Trophoblast cell (in vitro differentiated cells and primary cell): ENCODE measurements around the gene TEK.
A peak's percentile ranks its signal among the peaks of the same experiment; 100 is the strongest.

Experiments
- DNase-seq, 2 donors: peaks; one replicate each; pipeline ENCODE4 v3.0.0-alpha.2; 2016
- H2AFZ ChIP-seq: 2 replicates; pipeline ENCODE4 v1.6.1; 2013; ENCODE audit warnings: low read length, moderate library complexity, mild to moderate bottlenecking; ENCODE audit not compliant: insufficient read depth, poor library complexity
- H2AK5ac ChIP-seq: 2 replicates; pipeline ENCODE4 v1.6.1; 2013; ENCODE audit warnings: mild to moderate bottlenecking, low read length
- H2BK120ac ChIP-seq: 2 replicates; pipeline ENCODE4 v1.6.1; 2013; ENCODE audit warnings: low read length, mild to moderate bottlenecking, moderate library complexity; ENCODE audit not compliant: insufficient read depth, poor library complexity
- H2BK12ac ChIP-seq: 2 replicates; pipeline ENCODE4 v1.6.1; 2013; ENCODE audit warnings: mild to moderate bottlenecking, low read length, moderate library complexity
- H2BK5ac ChIP-seq: 2 replicates; pipeline ENCODE4 v1.6.1; 2013; ENCODE audit warnings: low read length, low read depth, moderate library complexity, mild to moderate bottlenecking; ENCODE audit not compliant: poor library complexity
- H3K14ac ChIP-seq: 2 replicates; pipeline ENCODE4 v1.6.1; 2013; ENCODE audit warnings: mild to moderate bottlenecking, low read length
- H3K18ac ChIP-seq: 2 replicates; pipeline ENCODE4 v1.6.1; 2013; ENCODE audit warnings: mild to moderate bottlenecking, low read length
- H3K23ac ChIP-seq: 2 replicates; pipeline ENCODE4 v1.6.1; 2013; ENCODE audit warnings: low read length
- H3K27ac ChIP-seq: 2 replicates; pipeline ENCODE4 v1.5.1; 2013; ENCODE audit warnings: low read depth, mild to moderate bottlenecking, inconsistent platforms, low read length, moderate library complexity
- H3K27me3 ChIP-seq: 2 replicates; pipeline ENCODE4 v1.6.1; 2013; ENCODE audit warnings: inconsistent platforms, mild to moderate bottlenecking, low read length, moderate library complexity; ENCODE audit not compliant: insufficient read depth
- H3K36me3 ChIP-seq, 2 experiments: 1 replicate in 1 of 2; 2 replicates in 1 of 2; pipeline ENCODE4 v1.6.1; 2013; ENCODE audit warnings: low read length in 2 of 2, mild to moderate bottlenecking in 2 of 2, moderate library complexity in 1 of 2; ENCODE audit not compliant: insufficient read depth in 2 of 2, control insufficient read depth in 1 of 2
- H3K4ac ChIP-seq: 2 replicates; pipeline ENCODE4 v1.6.1; 2013; ENCODE audit warnings: low read depth, mild to moderate bottlenecking, low read length, moderate library complexity
- H3K4me1 ChIP-seq, 2 experiments: 1 replicate in 1 of 2; 2 replicates in 1 of 2; pipeline ENCODE4 v1.6.1; 2013; ENCODE audit warnings: low read length in 2 of 2, mild to moderate bottlenecking in 2 of 2, moderate library complexity in 1 of 2; ENCODE audit not compliant: insufficient read depth in 2 of 2, control insufficient read depth in 1 of 2
- H3K4me2 ChIP-seq: 2 replicates; pipeline ENCODE4 v1.6.1; 2013; ENCODE audit warnings: inconsistent platforms, mild to moderate bottlenecking, low read length, moderate library complexity
- H3K4me3 ChIP-seq: 2 replicates; pipeline ENCODE4 v1.5.1; 2013; ENCODE audit warnings: mild to moderate bottlenecking, low read depth, low read length, inconsistent platforms
- H3K79me1 ChIP-seq: one replicate; pipeline ENCODE4 v1.6.1; 2013; ENCODE audit warnings: low read length
- H3K79me2 ChIP-seq: 2 replicates; pipeline ENCODE4 v1.6.1; 2013; ENCODE audit warnings: low read length, mild to moderate bottlenecking; ENCODE audit not compliant: control insufficient read depth, insufficient read depth, poor library complexity
- H3K9ac ChIP-seq: 2 replicates; pipeline ENCODE4 v1.6.1; 2013; ENCODE audit warnings: mild to moderate bottlenecking, low read length
- H3K9me3 ChIP-seq: 2 replicates; pipeline ENCODE4 v1.6.1; 2013; ENCODE audit warnings: low read depth, mild to moderate bottlenecking, control low read depth, inconsistent platforms, low read length; ENCODE audit not compliant: insufficient read depth
- H4K12ac ChIP-seq: 2 replicates; pipeline ENCODE4 v1.6.1; 2013; ENCODE audit warnings: low read depth, mild to moderate bottlenecking, low read length, moderate library complexity
- H4K8ac ChIP-seq: 2 replicates; pipeline ENCODE4 v1.6.1; 2013; ENCODE audit warnings: low read depth, mild to moderate bottlenecking, low read length, moderate library complexity
- H4K91ac ChIP-seq: one replicate; pipeline ENCODE4 v1.6.1; 2013; ENCODE audit warnings: low read depth, mild to moderate bottlenecking, low read length, moderate library complexity
- WGBS: extraction: QIAGEN DNeasy Blood & Tissue Kit; methylation state at CpG from one replicate; pipeline ENCODE4 v1.1.7; 2013; ENCODE audit warnings: missing lambda C conversion rate; ENCODE audit not compliant: insufficient read length, insufficient coverage; ENCODE audit errors: extremely low coverage; 5-methylcytosine and 5-hydroxymethylcytosine counted together

Gene TEK

DNA sequence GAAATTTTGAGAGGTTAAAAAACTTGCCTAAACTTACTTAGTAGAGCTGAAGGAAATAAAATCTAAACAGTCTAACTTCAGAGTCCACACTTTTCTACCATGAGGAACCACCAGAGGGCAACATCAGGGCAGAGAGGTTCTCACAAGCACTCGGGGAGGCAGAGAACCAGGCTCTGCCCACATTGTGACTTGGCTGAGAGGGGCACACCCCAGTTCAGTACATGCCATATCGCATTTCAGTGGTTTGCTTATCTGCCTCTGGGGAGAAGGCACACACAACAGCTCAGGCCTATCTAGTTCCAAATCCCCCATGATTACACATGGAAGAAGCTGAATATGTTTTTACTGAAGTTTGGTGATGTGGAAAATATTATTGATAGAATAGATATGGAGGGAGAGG, 138.7 kb downstream of the TEK start:
- H3K9me3 ChIP-seq = peaks cover 2% of the 10 kb centered on the region
- H2AFZ ChIP-seq = no peak overlapping the region
- H3K4me2 ChIP-seq = no peak overlapping the region
- H3K27ac ChIP-seq = no peak overlapping the region
- no peak overlapping the region for H3K14ac ChIP-seq
- no peak overlapping the region for H3K23ac ChIP-seq
- H2AK5ac ChIP-seq = no peak overlapping the region
- H3K4me1 ChIP-seq = no peaks in the 10 kb centered on the region
- H3K36me3 ChIP-seq = no peaks in the 10 kb centered on the region
- WGBS = no CpG with 5 or more reads among the region's 2 CpGs
- peak; percentile 1 to 63 for DNase-seq
- H3K18ac ChIP-seq = no peak overlapping the region
- H4K8ac ChIP-seq = no peak overlapping the region
- no peak overlapping the region for H2BK12ac ChIP-seq
- no peak overlapping the region for H3K4me3 ChIP-seq
- H2BK5ac ChIP-seq = no peak overlapping the region
- H2BK120ac ChIP-seq = no peak overlapping the region
- H3K4ac ChIP-seq = no peak overlapping the region
- H3K27me3 ChIP-seq = no peaks in the 10 kb centered on the region
- no peak overlapping the region for H4K91ac ChIP-seq
- no peaks in the 10 kb centered on the region for H3K79me2 ChIP-seq
- H3K9ac ChIP-seq = no peak overlapping the region
- no peak overlapping the region for H4K12ac ChIP-seq
- no peaks in the 10 kb centered on the region for H3K79me1 ChIP-seq

DNA sequence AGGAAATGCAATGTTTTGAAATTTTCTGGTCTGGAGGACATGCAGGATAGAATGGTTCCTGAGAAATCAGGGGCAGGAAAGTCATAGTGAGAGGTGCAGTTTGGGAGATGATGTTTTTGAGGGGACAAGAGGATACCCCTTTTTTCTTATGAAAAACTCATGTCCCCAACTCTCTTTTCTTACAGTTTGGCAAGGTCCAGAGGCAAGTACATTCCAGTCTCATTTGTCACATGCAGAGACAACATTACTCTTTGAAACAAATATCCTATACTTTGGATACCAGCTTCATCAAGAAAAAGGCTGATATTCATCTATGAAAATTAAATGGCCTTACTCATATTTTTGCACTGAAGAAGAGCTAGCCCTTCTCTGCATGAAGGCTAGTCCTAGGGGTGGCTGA, 139.7 kb downstream of the TEK start:
- H3K36me3 ChIP-seq = no peaks in the 10 kb centered on the region
- no peak overlapping the region for H2AK5ac ChIP-seq
- H3K4me3 ChIP-seq = no peak overlapping the region
- no peaks in the 10 kb centered on the region for H3K79me1 ChIP-seq
- H3K4ac ChIP-seq = no peak overlapping the region
- no peak overlapping the region for H4K8ac ChIP-seq
- no peak overlapping the region for H2BK12ac ChIP-seq
- no peak overlapping the region for H3K4me2 ChIP-seq
- H3K23ac ChIP-seq = no peak overlapping the region
- H3K4me1 ChIP-seq = no peaks in the 10 kb centered on the region
- H3K79me2 ChIP-seq = no peaks in the 10 kb centered on the region
- H3K9me3 ChIP-seq = peaks cover 2% of the 10 kb centered on the region
- H2AFZ ChIP-seq = no peak overlapping the region
- no peak overlapping the region for H3K9ac ChIP-seq
- no peak overlapping the region for H4K12ac ChIP-seq
- H3K14ac ChIP-seq = no peak overlapping the region
- no peak overlapping the region for H3K27ac ChIP-seq
- no peaks in the 10 kb centered on the region for H3K27me3 ChIP-seq
- H2BK5ac ChIP-seq = no peak overlapping the region
- no peak overlapping the region for H3K18ac ChIP-seq
- DNase-seq = peak in 1 of 2 donors; percentile 51
- no peak overlapping the region for H4K91ac ChIP-seq
- H2BK120ac ChIP-seq = no peak overlapping the region

DNA sequence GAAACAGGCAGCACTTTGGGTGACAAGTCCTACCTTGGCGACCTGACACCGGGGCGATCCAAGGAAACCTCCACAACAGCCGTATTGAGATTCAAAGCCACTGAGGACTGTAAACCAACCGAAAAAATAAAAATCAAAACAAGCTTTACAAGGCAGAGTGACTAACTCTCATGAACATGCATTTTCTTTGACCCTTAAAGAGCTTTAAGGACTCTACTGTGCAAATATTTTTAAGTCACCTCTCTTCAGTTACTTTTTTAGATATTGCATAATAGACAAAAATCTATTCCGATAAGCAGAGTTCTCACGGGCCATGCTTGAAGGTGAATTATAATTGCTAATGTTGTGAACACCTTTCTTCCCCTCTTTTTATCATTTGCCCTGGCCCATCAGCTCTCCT, 149.6 kb downstream of the TEK start:
- no peak overlapping the region for H2BK12ac ChIP-seq
- H2AFZ ChIP-seq = no peak overlapping the region
- no peak for DNase-seq
- no peaks in the 10 kb centered on the region for H3K79me2 ChIP-seq
- no CpG with 5 or more reads among the region's 7 CpGs for WGBS
- no peak overlapping the region for H3K27ac ChIP-seq
- H3K79me1 ChIP-seq = no peaks in the 10 kb centered on the region
- no peak overlapping the region for H3K14ac ChIP-seq
- H4K12ac ChIP-seq = no peak overlapping the region
- no peak overlapping the region for H2AK5ac ChIP-seq
- no peak overlapping the region for H2BK5ac ChIP-seq
- H3K4me1 ChIP-seq = no peaks in the 10 kb centered on the region
- no peaks in the 10 kb centered on the region for H3K27me3 ChIP-seq
- no peak overlapping the region for H3K18ac ChIP-seq
- no peaks in the 10 kb centered on the region for H3K36me3 ChIP-seq
- H3K4me2 ChIP-seq = no peak overlapping the region
- no peak overlapping the region for H2BK120ac ChIP-seq
- no peak overlapping the region for H3K9ac ChIP-seq
- no peak overlapping the region for H4K91ac ChIP-seq
- no peak overlapping the region for H3K4me3 ChIP-seq
- H3K9me3 ChIP-seq = no peaks in the 10 kb centered on the region
- H3K23ac ChIP-seq = no peak overlapping the region
- H4K8ac ChIP-seq = no peak overlapping the region
- no peak overlapping the region for H3K4ac ChIP-seq

DNA sequence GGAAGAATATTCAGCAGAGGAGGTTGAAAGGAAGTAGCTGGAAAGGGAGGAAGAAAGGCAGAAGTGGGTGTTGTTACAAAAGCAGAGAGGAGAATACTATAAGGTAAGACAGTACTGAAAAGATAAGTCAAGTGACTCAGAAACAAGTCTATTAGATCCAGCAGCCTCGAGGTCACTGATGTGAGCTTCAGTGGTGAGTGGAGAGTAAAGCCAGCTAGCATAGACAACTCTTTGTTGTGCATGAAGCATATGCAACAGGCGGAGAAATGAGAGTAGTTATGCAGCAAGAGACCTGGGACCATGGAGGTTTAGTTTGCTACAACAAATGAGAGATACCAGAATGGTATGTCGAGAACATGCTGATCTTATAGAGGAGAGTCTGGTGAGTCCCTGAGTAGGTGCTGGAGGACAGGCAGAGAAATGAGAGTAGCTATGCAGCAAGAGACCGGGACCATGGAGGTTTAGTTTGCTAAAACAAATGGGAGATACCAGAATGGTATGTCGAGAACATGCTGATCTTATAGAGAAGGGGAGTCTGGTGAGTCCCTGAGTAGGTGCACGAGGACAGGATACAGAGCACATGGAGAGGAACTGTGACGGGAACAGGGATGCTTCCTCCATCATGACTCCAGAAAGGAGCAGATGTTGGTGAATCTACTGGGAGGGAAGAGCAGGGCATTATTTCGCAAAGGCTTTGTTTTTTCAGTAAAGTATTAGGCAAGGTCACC, 151.9 kb downstream of the TEK start:
- no peak overlapping the region for H2BK5ac ChIP-seq

More for the DNA sequence above, 151.9 kb downstream of the TEK start:
- no peak for DNase-seq
- H3K4me3 ChIP-seq = no peak overlapping the region
- no peaks in the 10 kb centered on the region for H3K27me3 ChIP-seq
- no peak overlapping the region for H3K14ac ChIP-seq
- H3K79me2 ChIP-seq = no peaks in the 10 kb centered on the region
- no peaks in the 10 kb centered on the region for H3K79me1 ChIP-seq
- no peak overlapping the region for H2AFZ ChIP-seq
- no peak overlapping the region for H4K91ac ChIP-seq
- no peak overlapping the region for H3K23ac ChIP-seq
- WGBS = no CpG with 5 or more reads among the region's 8 CpGs
- no peak overlapping the region for H3K18ac ChIP-seq
- no peak overlapping the region for H2AK5ac ChIP-seq
- H3K27ac ChIP-seq = no peak overlapping the region
- no peak overlapping the region for H3K4me2 ChIP-seq
- no peak overlapping the region for H4K8ac ChIP-seq
- H3K9ac ChIP-seq = no peak overlapping the region
- no peaks in the 10 kb centered on the region for H3K4me1 ChIP-seq
- H2BK12ac ChIP-seq = no peak overlapping the region
- no peak overlapping the region for H2BK120ac ChIP-seq
- no peaks in the 10 kb centered on the region for H3K36me3 ChIP-seq
- H3K9me3 ChIP-seq = no peaks in the 10 kb centered on the region
- H4K12ac ChIP-seq = no peak overlapping the region
- H3K4ac ChIP-seq = no peak overlapping the region
